ENCODE results near the gene CCDC68. TPM values are rescaled to one million over a fixed set of nuclear protein-coding genes. Genes with fewer than 3 reads are reported as not detected.

Gene CCDC68
- total RNA-seq, 1 experiment from 2014 or later = 16.0 TPM

DNA sequence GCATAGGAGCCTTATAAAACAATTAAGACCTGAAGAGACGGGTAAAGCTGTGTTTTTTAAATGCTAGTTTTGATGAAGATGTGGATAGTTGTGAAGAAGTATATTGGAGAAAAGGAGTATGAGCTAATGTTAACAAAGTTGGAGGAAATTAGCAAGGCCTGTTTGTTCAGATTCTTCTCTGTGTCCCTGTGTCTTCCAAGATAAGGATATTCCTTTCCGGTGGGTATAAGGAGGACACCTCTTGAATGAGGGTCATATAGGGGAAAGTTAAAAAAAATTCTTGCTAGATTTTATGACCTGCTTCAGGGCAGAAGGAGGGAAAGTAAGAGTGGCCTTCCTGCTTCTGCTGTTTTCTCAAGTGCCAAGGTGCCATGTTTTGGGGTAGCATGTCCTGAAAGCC lies 59.0 kb downstream of the CCDC68 start:
- Mint-ChIP-seq H3K4me3 (ENCODE audit: low read depth, unreplicated experiment) (no peak overlapping the region), H3K27me3 (ENCODE audit: unreplicated experiment) (no peaks in the 10 kb centered on the region), H3K36me3 (ENCODE audit: insufficient read depth, unreplicated experiment) (no peaks in the 10 kb centered on the region), H3K27ac (ENCODE audit: unreplicated experiment) (no peak overlapping the region), H3K9me3 (ENCODE audit: low read depth, unreplicated experiment) (no peaks in the 10 kb centered on the region), H3K4me1 (ENCODE audit: low read depth, unreplicated experiment) (no peaks in the 10 kb centered on the region)
- TF ChIP-seq, protein P1, sequence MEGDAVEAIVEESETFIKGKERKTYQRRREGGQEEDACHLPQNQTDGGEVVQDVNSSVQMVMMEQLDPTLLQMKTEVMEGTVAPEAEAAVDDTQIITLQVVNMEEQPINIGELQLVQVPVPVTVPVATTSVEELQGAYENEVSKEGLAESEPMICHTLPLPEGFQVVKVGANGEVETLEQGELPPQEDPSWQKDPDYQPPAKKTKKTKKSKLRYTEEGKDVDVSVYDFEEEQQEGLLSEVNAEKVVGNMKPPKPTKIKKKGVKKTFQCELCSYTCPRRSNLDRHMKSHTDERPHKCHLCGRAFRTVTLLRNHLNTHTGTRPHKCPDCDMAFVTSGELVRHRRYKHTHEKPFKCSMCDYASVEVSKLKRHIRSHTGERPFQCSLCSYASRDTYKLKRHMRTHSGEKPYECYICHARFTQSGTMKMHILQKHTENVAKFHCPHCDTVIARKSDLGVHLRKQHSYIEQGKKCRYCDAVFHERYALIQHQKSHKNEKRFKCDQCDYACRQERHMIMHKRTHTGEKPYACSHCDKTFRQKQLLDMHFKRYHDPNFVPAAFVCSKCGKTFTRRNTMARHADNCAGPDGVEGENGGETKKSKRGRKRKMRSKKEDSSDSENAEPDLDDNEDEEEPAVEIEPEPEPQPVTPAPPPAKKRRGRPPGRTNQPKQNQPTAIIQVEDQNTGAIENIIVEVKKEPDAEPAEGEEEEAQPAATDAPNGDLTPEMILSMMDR (IDR thresholded peaks at IDR 0.05; ENCODE audit: unreplicated experiment) = no peak
- no TSS peak for BruUV-seq (replicated peaks)
- intact Hi-C loops (cut with micrococcal nuclease; ENCODE audit: unreplicated experiment) = no loop called here
- CTCF ChIA-PET = no interaction called here
- no peak for DNase-seq

DNA sequence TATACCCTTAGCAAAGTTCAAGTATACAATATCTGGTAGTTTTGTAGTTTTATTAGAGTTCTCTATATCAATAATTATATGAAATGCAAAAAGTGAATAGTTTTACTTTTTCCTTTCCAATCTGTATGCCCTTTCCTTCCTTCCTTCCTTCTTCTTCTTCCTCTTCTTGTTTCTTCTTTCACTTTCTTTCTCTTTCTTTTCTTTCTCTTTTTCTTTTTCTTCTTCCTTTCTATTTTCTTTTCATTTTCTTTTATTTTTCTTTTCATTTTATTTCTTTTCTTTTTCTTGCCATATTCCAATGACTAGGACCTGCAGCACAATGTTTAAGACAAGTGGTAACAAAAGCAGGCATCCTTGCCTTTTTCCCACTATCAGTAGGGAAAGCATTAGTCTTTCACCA lies 59.8 kb downstream of the CCDC68 start:
- intact Hi-C loops (cut with micrococcal nuclease; ENCODE audit: unreplicated experiment) = no loop called here
- Mint-ChIP-seq H3K4me1 (ENCODE audit: low read depth, unreplicated experiment) (no peaks in the 10 kb centered on the region), H3K27ac (ENCODE audit: unreplicated experiment) (no peak overlapping the region), H3K4me3 (ENCODE audit: low read depth, unreplicated experiment) (no peak overlapping the region), H3K36me3 (ENCODE audit: insufficient read depth, unreplicated experiment) (no peaks in the 10 kb centered on the region), H3K27me3 (ENCODE audit: unreplicated experiment) (no peaks in the 10 kb centered on the region), H3K9me3 (ENCODE audit: low read depth, unreplicated experiment) (no peaks in the 10 kb centered on the region)
- DNase-seq = no peak
- TF ChIP-seq, protein P1 (IDR thresholded peaks at IDR 0.05; ENCODE audit: unreplicated experiment) = no peak
- CTCF ChIA-PET = no interaction called here
- no TSS peak for BruUV-seq (replicated peaks)

DNA sequence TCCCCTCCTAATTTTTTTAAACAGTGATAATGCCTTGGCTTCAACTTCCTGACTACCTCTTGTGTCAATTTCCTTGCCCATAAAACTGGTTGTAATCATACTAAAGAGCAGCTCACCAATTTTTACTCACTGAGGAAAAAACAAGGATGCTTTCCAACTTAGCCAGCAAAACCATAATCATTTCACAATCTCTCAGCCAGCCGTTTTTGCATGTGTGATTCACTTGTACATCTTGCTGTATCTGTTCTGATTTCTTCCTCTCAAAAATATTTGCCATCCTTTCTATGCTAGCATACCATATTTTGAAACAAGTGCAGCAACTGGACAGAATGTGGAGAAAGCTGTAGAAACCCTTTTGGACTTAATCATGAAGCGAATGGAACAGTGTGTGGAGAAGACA lies 70.3 kb downstream of the CCDC68 start:
- TF ChIP-seq, protein P1 (IDR thresholded peaks at IDR 0.05; ENCODE audit: unreplicated experiment) = no peak
- Mint-ChIP-seq H3K27me3 (ENCODE audit: unreplicated experiment) (no peaks in the 10 kb centered on the region), H3K4me1 (ENCODE audit: low read depth, unreplicated experiment) (no peaks in the 10 kb centered on the region), H3K4me3 (ENCODE audit: low read depth, unreplicated experiment) (no peak overlapping the region), H3K36me3 (ENCODE audit: insufficient read depth, unreplicated experiment) (peaks cover 17% of the 10 kb centered on the region), H3K9me3 (ENCODE audit: low read depth, unreplicated experiment) (no peaks in the 10 kb centered on the region), H3K27ac (ENCODE audit: unreplicated experiment) (no peak overlapping the region)
- DNase-seq = no peak
- no TSS peak for BruUV-seq (replicated peaks)
- intact Hi-C loops (cut with micrococcal nuclease; ENCODE audit: unreplicated experiment) = no loop called here
- CTCF ChIA-PET = no interaction called here

DNA sequence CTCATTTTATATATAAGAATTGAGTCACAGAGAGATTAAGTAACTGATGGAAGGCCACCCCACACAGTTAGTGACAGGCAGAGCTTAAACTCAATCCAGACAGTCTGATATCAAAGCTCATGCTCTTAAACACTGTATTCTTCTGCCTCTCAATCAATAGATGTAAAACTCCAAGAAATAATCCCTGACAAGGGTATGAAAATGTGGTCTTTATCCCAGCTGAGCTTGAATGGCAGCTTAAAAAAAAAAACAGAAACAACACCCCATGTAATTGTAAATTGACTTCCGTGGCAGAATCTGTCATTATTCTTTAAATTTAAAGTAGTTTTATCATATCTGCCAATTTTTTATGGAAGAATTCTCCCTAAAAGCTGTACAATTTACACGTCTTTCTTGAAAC lies 70.9 kb downstream of the CCDC68 start:
- no peak for DNase-seq
- TF ChIP-seq, protein P1 (IDR thresholded peaks at IDR 0.05; ENCODE audit: unreplicated experiment) = no peak
- H3K4me3 Mint-ChIP-seq (ENCODE audit: low read depth, unreplicated experiment) = no peak overlapping the region
- H3K27me3 Mint-ChIP-seq (ENCODE audit: unreplicated experiment) = no peaks in the 10 kb centered on the region
- H3K27ac Mint-ChIP-seq (ENCODE audit: unreplicated experiment) = no peak overlapping the region
- H3K4me1 Mint-ChIP-seq (ENCODE audit: low read depth, unreplicated experiment) = no peaks in the 10 kb centered on the region
- intact Hi-C loops (cut with micrococcal nuclease; ENCODE audit: unreplicated experiment) = no loop called here
- CTCF ChIA-PET = no interaction called here
- peaks cover 17% of the 10 kb centered on the region for H3K36me3 Mint-ChIP-seq (ENCODE audit: insufficient read depth, unreplicated experiment)
- no peaks in the 10 kb centered on the region for H3K9me3 Mint-ChIP-seq (ENCODE audit: low read depth, unreplicated experiment)
- BruUV-seq (replicated peaks) = no TSS peak
